NCI-H2107 (cell line): Measurements from ENCODE around the gene AKAP9.
A peak's percentile ranks its signal among the peaks of the same experiment; 100 is the strongest.
"Not testable (repeated sequence)": the region's sequence is repeated elsewhere in the genome, so short reads cannot be mapped to it uniquely, and the experiment has no call there.

Experiments
- DNase-seq: peaks from one replicate; lab custom pipeline; 2025; lab: John Stamatoyannopoulos, UW

Gene AKAP9

GRCh38 chr7:91940572-91941341 is at the start of gene AKAP9:
TSS of gene AKAP9 (plus strand) at chr7:91940862. CDS start at chr7:91941100, 238 bp downstream.
- DNase-seq: peak; percentile 92

GRCh38 chr7:91892099-91892705 is 48.5 kb upstream of the AKAP9 start:
- no peak for DNase-seq

GRCh38 chr7:91892821-91893340 is 47.8 kb upstream of the AKAP9 start:
- DNase-seq: no peak

DNA sequence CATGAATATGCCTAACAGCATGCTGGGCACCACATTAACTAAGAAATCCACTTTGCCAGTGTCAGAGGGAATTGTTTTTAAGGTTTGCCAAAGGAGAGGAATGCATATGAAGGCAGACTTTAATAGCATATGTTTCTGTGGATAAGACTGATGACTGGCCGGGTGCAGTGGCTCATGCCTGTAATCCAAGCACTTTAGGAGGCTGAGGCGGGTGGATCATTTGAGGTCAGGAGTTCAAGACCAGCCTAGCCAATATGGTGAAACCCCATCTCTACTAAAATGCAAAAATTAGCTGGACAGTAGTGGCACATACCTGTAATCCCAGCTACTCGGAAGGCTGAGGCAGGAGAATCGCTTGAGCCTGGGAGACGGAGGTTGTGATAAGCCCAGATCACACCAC is 47.0 kb upstream of the AKAP9 start:
- DNase-seq: not testable (repeated sequence)

- no peak for DNase-seq
These were observed 45.7 kb upstream of the AKAP9 start for GRCh38 chr7:91894781-91895480.

DNA sequence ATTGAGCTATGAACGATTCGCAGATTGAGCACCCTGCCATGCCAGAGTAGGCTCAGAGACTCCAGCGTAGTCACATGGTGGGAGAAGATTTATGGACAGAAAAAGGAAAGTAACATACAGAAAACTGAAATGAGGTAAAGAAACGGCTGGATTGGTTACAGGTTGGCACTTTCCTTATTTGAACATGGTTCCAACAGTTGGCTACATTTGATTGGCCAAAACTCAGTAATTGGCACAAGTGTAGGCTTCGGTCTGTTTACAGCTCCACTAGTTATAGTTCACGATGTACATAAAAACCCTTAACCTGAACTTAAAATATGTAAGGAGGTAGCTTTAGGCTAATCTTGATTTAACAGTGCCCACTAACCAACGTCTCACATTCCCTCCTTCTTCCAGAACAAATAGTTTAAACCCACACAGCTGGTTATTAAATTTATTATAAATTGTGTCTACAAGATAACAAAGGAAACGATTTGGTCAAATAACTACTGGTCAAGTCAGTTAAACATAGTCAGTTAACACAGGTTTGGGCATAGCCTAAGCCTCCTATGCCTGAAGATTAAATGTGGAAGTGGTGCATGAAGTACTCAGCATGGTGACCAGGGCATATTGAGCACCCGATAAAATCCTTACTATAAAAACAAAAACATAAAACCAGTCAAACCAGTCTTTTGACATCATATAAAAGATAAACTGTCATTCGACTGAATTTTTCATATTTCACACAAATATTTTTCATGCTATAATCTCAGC is 42.2 kb upstream of the AKAP9 start:
- DNase-seq: no peak

DNA sequence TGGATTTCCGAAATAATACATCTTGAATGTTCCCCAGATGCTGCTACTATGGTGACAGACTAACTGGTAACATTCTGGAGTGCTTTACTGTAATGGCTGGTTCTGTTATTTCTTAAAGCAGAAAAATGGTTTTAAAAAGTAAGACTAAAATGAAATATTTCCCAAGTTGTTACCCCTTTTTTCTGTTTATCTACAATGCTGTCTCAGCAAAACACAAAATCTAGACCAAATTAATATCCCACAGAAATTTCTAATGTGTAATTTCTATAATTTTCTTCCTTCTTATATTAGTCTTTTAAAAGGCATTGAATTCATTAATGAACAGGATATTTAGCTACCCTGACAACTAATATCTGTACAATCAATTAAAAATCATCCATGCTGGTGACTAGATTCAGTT is 41.1 kb upstream of the AKAP9 start:
- no peak for DNase-seq

- no peak for DNase-seq
These were observed 30.5 kb upstream of the AKAP9 start for GRCh38 chr7:91910171-91910570.

DNA sequence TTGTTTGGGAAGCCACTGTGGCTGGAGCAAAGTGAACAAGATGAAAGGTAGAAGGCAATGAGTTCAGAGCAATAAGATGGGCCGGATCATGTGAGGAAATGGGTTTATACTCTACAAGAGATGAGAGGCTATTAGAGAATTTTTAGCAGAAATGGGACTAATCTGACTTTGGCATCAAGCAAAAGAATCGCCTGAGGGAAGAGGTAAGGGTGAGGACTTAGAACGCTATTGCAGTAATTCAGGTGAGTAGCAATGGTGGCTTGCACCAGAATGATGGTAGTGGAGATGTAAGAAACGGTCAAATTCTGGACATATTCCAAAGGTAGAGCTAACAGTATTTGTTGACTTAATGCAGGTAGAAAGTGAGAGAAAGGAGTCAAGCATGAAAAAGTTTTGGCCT is 29.5 kb upstream of the AKAP9 start:
- DNase-seq: no peak

DNA sequence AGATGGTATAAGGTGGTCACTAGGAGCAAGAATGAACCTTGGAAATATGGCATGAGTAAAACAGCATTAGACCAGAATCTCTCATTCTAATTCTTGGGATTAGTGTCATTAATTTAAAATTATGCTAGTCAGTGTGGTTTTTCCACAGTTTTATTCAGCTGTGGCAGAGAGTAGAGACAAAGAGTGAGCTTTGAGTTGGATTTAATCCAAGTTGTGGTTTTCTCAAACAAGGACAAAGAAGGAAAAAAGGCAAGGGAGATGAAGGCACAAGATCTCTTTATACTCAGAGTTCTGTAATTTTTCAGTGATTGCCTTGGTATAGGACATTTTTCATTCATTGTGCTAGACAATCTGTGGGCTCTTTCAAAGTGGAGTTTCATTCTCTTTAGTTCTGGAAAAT is 28.2 kb upstream of the AKAP9 start:
- no peak for DNase-seq

GRCh38 chr7:91913612-91914011 is 27.1 kb upstream of the AKAP9 start:
- no peak for DNase-seq

DNA sequence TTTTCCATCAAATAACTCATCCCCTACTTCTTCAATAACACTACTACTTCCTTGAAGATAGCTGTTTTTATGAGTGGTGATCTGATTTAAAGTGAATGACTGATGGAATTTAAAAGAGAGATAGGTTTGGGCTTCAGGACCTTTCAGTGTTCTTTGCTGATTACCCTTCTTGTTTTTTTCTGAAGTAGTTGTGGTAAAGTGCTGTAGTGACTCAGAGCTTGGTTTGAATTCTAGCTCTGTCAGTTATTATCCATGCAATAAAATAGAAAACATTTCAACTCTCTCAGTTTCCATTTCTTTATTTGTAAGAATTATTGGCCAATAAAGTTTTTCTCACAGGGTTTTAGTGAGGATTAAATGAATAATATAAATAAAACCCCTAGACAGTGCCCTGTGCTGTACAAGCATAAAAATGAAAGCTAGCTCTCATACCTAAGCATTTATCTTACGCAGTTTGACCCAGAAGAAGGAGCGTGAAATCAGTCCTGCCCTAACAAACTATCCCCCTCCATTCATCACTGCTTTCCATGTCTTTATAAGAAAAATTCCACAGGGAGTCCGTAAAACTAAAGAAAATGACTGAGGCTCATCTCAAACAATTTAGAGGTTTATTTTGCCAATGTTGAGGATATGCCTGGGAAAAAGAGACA is 25.1 kb upstream of the AKAP9 start:
- DNase-seq: no peak

DNA sequence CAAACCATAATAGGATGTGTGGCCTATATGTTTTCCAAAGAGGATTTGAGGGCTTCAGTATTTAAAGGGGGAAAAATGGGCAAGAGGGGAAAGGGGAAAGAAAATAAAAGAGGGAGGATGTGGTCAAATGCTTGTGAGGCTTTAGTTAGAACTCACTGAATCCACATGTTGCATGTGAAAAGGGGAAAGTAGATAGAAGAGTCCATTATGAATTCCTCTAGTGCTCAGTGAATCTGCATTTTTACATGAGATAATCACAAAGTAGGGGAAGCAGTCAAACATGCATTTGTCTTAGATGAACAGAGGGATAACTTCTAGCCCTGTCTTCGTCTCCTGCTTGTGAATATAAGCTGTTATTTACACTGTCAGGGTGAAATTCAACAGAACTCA is 24.6 kb upstream of the AKAP9 start:
- no peak for DNase-seq

DNA sequence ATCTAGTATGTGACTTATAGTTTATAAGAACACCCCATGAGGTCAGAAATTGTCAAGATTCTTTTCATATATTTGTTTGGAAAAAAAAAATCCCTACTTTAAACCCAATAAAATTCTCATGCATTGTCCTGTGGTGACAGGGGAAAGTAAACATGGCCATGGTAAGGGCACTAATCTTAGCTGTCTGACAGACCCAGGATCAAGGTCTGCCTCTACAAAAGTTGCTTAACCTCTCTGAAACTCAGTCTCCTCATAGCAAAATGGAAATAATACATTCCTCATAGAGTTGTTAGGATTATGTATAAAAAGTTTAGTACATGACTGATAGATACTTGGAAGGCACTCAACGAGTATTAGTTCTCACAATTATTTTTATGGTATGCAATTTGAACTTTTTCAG is 22.3 kb upstream of the AKAP9 start:
- DNase-seq: no peak

GRCh38 chr7:91922857-91923256 is 17.8 kb upstream of the AKAP9 start:
- DNase-seq: no peak

DNA sequence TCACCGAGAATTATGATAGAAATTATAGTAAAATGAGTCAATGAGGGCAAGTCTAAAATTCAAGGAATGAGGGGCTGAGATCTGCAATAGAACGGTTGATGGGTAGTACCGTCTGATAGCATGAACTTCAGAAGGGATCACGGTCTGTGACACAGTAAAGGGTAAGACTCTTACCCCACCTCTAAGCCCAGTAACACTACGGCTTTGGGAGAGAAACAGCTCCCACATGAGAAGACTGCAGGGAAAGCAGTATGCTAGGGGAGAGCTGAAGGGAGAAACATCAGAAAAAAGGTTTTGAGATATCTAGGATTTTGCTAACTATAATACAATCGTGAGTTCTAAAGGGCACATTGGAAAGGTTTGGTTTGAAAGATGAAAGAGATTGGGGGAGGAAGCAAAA is 12.8 kb upstream of the AKAP9 start:
- DNase-seq: no peak

DNA sequence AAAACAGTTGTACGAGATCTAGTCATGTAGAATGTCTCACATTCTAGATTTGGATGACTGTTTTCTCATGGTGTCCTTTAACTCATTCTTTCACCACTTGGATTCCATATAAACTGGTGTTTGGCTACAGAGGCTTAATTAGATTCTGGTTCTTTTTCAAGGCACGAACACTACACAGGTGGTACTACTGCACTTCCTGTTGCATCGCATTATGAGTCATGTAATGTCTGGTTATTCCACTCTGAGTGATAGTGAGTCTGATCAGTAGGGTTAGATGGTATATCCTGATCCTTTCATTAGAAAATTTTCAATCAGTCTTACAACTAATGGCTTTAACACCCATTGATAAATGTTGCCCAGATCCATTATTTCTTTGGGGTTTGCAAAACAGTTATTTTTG is 11.2 kb upstream of the AKAP9 start:
- no peak for DNase-seq

- DNase-seq: no peak
These were observed 491 bp upstream of the AKAP9 start for GRCh38 chr7:91940171-91940570.

DNA sequence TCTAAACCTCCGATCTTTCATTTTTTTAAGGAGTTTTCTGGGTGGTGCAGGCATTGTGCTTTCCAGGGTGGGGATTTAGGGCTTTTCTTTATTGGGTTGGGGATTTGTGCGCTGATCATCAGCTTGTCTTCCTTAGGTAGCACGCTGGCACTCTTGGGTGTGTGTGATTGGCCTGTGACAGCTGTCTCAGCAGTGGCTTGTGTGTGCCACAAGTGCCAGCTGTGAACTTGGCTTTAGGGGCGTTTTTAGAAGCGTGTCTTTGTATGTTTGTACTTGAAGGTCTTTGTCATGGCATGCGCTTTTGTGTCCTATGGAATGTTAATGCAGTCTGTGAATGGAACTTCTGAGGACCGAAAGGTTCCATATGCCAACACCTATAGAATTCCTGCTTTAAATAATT is 788 bp downstream of the AKAP9 start:
- DNase-seq: peak; percentile 20

GRCh38 chr7:91942312-91942711 is 1.6 kb downstream of the AKAP9 start:
- DNase-seq: no peak

DNA sequence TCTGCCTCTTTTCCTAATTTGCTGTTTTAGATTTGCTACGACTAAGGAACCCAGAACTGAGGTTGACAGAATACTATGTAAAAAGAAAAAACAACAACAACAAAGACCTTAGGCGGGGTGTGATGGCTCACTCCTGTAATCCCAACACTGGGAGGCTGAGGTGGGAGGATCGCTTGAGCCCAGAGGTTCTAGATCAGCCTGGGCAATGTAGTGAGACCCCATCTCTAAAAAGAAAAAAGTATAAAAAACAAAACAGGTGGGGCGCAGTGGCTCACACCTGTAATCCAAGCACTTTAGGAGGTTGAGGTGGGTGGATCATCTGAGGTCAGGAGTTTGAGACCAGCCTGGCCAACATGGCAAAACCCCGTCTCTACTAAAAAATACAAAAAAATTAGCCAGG is 4.3 kb downstream of the AKAP9 start:
- DNase-seq: not testable (repeated sequence)

DNA sequence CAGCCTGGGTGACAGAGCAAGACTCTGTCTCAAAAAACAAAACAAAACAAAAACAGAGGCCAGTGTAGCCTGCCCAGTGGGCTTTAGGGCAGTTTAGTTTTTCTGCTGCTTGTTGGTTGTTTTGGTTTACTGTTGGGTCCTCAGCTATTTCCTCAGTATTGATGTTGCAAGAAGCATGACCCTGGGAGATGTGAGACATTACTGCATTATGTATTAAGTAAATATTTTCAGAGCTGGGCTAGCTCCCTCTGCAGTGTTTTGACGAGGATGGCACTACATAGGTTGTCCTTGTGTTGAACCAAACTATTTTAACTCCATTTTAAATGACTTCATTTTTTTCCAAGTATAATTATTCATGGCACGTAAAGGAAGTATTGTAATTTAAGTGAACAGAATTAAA is 4.8 kb downstream of the AKAP9 start:
- no peak for DNase-seq
